Activated naive CD4-positive, alpha-beta T cell (primary cell): ENCODE data around the gene NUP214.
"Not testable (repeated sequence)": the region's sequence is repeated elsewhere in the genome, so short reads cannot be mapped to it uniquely, and the experiment has no call there.

ENCODE experiments used
- DNase-seq, 4 experiments: peaks; one replicate each; lab custom pipeline; 2025; lab: John Stamatoyannopoulos, UW

Gene NUP214

DNA sequence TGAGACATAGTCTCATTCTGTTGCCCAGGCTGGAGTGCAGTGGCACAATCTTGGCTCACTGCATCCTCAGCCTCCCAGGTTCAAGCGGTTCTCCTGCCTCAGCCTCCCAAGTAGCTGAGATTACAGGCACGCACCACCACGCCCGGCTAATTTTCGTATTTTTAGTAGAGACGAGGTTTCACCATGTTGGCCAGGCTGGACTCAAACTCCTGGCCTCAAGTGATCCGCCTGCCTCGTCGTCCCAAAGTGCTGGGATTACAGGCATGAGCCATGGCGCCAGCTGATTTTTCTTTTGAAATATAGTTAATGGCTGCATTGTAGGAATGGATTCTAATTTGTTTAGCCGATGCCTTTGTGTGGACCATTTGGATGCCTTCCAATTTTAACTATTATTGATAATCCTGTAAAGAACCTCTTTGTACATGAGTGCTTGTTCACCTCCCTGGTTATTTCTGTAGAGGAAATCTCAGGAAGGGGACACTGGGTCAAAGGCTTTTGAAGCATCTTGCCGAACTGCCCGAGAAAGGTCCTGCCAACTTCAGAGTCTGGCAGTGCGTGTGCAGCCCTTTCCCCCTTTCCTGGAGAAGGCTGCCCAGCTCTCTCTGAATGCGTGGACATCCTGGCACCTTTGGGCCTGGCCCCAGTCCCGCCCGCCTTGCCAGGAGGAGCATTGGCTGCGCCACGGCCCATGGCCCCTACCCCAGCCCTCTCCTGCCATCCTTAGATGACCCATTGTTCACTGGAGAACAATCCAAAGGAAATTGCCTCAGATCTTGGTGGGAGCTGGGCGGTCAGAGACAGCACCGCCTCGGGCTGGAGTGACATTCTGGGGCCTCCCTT lies 8.9 kb upstream of the NUP214 start:
- DNase-seq, result no peak

DNA sequence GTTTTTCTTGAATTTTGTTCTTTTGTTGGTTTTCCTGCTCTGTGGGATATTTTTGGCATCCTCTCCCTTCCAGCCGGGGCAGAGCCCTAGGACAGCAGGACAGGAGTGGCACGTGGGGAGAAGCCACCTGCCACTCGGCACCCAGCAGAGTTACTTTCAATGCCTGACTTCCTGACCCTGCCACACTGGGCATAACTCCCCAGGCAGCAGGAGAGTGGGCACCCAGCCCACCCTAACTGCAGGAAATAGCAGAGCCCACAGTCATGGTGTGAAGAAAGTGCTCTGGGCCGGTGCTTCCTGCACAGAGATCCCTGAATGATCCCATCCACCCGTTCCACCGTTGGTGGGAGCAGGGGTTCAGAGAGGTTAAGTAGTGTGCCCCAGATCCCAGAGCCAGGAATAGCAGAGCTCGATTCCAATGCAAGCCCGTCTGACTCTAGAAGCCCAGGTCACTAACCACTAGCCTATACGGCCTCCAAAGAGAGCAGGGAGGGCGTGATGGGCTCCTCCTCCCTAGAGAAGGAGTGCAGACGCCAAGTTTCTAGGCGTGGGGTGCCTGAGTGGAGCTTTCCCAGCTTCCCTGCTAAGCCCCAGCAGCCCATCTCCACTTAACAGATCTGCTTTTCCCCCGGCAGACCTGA lies 8.1 kb upstream of the NUP214 start:
- no peak for DNase-seq

DNA sequence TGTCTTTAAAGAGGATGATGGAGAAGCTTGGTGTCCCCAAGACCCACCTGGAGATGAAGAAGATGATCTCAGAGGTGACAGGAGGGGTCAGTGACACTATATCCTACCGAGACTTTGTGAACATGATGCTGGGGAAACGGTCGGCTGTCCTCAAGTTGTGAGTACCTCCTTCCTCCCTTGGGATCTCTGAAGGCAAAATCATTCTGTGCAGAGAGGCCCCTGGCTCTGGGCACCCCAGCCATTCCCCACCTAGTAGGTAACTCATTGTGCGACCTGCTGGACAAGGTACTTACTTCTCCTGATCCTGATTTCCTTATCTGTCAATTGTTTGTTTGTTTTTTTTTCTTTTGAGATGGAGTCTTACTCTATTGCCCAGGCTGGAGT lies 7.6 kb upstream of the NUP214 start:
- no peak for DNase-seq

DNA sequence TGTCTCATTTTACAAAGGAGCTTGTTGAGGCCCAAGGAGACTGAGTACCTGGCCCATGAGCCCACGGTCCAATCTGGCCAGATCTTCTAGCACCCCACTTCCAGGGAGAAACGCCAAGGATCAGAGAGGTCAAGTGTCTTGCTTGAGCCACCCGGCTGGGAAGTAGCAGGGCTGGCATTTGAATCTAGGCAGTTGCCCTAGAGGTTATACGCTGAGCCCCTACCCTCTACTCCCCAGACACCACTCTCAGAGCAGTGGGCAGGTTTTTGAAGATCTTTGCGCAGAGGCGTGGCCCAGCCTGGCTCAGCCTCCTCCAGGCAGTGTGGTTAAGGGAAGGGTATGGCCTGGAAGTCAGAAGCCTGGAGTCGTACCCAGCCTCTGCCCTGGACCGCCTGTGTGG lies 5.8 kb upstream of the NUP214 start:
- no peak for DNase-seq

DNA sequence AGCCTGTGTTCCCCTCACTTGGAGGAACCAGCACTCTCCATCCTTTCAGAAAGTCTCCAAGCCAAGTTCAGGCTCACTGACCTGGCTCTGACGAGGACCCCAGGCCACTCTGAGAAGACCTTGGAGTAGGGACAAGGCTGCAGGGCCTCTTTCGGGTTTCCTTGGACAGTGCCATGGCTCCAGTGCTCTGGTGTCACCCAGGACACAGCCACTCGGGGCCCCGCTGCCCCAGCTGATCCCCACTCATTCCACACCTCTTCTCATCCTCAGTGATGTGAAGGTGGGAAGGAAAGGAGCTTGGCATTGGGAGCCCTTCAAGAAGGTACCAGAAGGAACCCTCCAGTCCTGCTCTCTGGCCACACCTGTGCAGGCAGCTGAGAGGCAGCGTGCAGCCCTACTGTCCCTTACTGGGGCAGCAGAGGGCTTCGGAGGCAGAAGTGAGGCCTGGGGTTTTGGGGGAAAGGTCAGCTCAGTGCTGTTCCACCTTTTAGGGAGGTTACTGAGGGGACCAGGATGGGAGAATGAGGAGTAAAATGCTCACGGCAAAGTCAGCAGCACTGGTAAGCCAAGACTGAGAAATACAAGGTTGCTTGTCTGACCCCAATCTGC lies 4.7 kb upstream of the NUP214 start:
- no peak for DNase-seq

DNA sequence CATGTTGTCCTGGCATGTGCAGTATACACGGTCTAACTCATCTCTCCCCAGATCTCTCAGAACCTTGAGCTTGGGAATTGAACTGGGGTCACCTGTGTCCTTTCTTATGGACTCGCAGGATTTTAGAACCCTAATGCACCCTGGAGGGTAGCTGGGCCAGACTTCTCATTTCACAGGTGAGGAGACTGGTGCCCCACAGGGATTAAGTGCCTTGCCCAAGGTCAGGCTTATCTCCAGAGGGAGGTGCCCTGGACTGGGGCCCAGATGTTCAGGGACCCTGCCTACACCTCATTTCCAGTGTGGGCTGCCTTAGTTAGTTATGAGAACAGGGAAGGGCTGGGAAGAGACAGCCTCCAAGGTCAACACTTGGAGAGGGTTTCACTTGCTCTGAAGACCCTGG lies 4.0 kb upstream of the NUP214 start:
- DNase-seq, result no peak

DNA sequence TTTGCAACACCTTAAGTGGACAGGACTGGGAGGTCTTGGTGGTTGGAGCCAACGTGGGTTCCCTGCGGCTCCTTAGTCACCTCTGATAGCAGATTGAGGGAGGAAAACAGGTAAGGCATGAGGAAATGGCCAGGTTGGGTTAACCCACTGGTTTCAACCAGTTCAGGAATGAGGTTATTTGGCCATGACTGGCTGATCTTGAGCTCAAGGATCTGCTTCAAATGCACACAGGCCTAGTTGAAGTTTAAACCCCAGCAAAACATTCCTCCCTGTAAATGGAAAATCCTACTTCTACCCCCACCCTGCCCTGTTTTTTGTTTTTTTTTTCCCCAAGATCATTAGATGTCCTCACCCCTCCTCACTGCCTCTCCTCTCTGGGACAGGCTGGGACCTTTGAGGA lies 3.2 kb upstream of the NUP214 start:
- DNase-seq, result no peak

DNA sequence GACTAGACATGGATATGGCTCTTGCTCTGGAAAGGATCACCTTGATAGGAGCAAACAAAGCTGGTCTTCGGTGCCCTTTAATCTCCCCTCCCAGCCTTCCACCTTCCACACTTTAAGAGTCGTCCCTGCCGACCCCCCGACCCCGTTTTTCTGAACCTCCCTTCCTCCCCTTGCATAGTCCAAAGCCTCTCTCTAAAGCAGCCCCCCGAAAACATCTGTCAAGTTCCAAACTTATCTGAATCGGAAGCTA lies 423 bp upstream of the NUP214 start:
- no peak for DNase-seq

DNA sequence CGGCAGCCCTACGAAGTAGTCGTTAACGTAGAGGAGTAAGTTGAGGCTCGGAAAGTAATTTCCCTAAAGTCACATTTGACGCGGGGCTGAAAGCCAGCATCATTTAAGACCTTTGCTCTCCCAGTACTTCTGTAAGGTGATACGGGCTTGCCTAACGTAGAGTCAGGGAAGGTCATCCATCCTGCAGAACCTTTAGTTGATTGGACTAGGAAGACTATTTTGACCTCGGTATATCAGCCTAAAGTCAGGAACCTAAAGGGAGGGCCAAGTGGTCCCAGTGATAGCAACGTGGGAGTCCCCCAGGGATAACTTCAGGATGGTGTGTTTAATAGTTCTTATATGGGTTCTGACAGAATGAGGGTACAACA lies 657 bp downstream of the NUP214 start:
- no peak for DNase-seq

DNA sequence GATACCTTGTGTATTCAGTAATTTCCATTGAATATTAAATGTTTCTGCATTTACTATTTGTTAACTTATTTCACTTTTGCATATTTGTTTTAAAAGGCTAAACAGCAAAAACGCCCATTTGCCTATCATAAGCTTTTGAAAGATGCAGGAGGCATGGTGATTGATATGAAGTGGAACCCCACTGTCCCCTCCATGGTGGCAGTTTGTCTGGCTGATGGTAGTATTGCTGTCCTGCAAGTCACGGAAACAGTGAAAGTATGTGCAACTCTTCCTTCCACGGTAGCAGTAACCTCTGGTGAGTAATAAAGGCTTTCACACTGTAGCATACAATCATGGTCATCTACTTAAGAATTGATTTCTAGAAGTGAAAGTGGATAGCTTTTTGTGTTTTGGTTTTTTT lies 3.8 kb downstream of the NUP214 start:
- no peak for DNase-seq

DNA sequence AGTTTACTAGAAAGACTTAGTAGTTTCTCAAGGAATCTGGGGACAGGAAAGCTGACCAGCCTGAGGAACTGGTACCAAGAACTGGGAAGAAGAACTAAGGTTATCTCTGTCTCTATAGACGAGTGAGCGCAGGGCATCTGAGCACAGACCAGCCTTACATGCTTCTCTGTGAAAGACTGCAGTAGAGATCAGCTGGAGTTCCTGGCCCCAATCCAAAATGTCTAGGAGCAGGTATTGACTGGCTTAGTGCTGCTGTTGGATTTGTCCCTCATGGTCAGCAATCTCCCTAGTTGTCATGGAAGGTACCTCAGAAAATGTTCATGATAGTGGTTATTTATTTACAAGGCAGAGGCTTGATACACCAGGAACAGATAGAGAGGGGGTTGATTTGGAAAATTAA lies 13.3 kb downstream of the NUP214 start:
- no peak for DNase-seq

DNA sequence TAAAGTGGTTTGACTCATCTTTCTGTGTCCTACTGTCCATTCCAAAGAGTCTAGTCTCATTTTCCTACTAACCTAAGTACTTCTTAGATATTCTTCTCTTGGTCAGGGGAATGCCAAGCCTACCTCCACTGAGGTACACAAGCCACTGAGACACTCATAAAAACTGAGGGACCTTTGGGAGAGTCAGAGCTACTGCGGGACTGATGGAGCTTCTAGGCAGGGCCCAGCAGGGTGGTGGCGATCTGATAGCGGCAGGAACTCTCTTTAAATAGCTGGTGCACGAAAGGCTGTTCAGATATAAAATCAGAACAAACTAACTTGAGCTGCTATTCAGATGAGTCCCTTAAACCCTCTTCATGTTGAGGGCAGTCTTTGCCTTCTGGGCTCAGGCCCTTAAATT lies 14.7 kb downstream of the NUP214 start:
- DNase-seq, result no peak

DNA sequence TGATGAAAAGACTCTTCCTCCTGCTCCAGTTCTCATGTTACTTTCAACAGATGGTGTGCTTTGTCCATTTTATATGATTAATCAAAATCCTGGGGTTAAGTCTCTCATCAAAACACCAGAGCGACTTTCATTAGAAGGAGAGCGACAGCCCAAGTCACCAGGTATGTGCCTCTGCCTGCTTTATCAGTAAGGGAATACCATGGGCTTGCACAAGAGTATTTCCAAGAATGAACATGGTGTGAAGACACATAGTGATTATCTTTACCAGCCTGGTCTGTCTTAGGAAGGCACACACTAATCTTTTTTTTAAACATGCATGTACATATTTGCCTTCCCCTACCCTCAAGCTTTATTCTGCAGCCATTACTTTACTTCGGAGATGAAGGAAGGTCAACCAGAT lies 15.2 kb downstream of the NUP214 start:
- DNase-seq, result no peak

DNA sequence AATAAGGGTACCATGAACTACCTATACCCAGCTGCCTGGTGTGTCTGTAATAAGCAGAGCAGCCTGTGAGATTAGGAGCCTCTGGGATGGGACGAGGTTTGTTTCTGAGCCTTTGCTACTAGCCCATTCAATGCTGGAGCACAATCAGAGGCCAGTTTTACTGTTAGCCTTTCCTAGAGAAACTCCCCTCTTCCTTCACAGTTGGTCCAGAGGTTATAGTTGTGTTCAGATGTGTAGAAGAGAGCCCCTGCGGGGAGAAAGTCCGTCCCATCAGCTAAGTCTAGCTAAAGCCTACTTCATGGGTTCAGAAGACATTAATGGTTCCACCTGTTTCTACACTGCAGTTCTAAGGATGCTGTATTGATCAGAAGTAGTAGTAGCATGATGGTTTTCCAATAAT lies 16.8 kb downstream of the NUP214 start:
- no peak for DNase-seq

DNA sequence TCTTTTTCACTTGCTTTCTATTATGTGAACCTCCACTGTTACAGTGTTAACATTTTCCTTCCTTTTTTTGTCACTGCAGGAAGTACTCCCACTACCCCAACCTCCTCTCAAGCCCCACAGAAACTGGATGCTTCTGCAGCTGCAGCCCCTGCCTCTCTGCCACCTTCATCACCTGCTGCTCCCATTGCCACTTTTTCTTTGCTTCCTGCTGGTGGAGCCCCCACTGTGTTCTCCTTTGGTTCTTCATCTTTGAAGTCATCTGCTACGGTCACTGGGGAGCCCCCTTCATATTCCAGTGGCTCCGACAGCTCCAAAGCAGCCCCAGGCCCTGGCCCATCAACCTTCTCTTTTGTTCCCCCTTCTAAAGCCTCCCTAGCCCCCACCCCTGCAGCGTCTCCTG lies 18.8 kb downstream of the NUP214 start:
- DNase-seq, result no peak

DNA sequence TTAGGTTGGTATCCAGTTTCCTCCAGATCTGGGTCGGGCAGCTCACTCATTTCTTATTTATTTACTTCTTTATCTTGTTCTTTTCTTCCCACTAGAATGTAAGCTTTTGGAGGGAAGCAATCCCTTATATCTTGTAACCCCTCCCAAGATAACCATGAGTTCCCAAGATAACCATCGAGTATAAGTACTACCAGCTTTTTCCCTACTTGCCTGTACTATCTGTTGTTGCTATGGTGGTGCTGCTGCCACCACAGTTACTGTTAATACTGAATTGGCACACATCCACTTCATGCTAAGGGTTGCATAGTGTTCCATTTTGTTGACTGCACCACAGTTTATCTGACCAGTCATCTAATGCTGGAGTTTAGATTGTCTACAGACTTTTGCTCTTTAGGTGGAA lies 19.9 kb downstream of the NUP214 start:
- DNase-seq, result no peak

DNA sequence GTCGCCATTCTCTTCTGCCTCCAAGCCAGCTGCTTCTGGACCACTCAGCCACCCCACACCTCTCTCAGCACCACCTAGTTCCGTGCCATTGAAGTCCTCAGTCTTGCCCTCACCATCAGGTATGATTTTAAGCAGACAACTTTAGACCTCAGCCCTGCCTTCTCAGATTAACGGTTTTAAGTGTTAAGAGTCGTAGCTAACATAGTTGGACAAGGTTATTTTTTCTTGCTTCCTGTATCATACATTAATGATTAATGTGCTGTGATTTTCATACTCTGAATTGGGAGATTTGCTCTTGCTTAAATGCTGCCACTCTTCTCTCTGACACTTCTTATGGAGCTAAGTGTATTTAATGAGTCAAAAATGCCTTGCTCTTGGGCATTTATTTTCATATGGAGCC lies 20.8 kb downstream of the NUP214 start:
- no peak for DNase-seq

DNA sequence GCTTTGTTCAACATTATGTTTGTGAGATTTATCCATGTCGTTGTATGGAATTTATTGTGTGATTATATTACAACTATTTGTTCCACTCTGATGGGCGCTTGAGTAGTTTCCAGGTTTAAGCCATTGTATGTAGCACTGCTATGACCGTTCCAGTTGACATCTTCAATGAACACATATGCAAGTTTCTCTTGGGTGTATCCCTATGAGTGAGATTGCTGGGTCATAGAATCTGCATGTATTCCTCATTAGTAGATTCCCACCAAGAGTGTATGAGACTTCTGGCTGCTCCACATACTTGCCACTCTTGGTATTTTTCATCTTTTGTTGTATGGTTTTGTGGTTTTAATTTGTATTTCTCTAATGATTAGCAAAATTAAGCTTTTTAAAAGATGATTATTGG lies 22.9 kb downstream of the NUP214 start:
- DNase-seq, result no peak

DNA sequence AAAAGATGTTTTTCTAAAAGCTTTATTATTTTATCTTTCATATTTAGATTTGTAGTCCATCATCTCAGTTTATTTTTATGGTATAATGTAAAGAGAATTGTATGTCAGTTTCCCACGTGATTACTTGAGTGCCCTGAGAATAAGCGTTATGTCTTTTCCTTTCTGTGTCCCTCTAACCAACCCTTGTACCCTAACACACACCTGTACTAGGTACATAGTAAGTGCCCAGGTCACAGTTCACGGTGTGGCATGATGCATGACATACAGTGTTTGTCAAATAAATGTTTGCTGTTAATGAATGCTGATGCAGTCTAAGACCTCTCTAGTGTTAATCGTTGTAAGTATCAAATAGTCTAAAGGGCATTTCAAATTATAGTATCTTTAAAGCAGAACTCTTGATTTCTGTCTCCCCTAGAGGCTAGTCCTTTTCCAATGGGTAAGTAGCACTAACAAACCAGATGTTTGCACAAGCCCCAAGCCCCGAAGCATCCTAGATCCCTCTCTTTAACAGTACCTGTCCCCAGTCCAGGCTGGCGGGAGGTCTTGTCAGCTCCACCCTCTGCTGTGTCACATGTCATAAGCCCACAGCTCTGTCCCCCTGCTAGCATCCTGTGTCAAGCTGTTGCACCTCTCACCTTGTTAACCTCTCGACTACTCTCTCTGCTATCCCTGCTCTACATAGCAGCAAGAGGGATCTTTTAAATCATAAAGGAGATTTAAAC lies 23.7 kb downstream of the NUP214 start:
- DNase-seq, result no peak

DNA sequence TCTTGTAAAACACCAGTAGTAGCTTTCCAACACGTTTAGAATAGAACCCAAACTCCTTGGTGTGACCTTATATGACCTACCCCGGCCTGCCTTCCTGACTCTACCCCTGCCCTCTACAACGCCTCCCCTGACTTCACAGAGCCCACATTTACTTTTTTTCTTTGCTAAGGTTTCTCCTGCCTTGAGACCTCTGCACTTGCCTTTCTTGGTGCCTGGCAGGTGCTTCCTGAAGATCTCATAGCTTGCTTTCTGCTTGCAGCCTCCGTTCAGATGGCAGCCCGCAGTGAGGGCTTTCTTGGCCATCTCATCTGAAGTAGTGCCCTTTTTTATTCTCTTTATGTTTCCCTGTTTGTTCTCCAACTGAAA lies 24.3 kb downstream of the NUP214 start:
- DNase-seq, result no peak

DNA sequence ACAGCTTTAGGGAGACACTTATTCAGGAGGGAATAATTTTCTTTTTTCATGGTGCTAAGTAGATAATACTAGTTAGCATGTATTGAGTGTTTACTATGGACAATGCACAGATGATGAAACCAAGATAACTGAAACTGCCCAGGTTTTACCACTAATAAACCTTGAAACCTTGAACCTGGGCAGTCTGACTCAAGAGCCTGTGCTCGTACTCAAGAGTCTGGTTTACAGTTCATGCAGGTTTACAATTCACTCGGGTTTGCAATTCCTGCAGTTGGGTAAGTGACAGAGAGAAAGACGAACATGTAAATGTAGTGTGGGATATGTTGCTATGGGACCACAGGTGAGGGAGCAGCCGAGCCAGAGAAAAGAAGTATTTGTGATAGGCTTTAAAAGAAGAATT lies 28.2 kb downstream of the NUP214 start:
- no peak for DNase-seq

DNA sequence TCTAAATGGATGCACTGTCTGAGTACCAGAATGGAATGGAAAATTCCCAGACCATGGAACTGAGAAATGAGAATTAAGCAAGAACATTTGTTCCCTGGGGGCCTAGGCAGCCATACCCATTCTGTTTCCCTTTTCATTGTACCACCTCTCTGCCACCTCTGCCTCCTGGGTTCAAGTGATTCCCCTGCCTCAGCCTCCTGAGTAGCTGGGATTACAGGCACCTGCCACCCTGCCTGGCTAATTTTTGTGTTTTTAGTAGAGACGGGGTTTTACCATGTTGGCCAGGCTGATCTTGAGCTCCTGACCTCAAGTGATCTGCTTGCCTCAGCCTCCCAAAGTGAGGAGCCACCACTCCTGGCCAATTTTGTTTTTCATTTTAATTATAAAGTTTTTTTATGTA lies 33.3 kb downstream of the NUP214 start:
- DNase-seq, result not testable (repeated sequence)

DNA sequence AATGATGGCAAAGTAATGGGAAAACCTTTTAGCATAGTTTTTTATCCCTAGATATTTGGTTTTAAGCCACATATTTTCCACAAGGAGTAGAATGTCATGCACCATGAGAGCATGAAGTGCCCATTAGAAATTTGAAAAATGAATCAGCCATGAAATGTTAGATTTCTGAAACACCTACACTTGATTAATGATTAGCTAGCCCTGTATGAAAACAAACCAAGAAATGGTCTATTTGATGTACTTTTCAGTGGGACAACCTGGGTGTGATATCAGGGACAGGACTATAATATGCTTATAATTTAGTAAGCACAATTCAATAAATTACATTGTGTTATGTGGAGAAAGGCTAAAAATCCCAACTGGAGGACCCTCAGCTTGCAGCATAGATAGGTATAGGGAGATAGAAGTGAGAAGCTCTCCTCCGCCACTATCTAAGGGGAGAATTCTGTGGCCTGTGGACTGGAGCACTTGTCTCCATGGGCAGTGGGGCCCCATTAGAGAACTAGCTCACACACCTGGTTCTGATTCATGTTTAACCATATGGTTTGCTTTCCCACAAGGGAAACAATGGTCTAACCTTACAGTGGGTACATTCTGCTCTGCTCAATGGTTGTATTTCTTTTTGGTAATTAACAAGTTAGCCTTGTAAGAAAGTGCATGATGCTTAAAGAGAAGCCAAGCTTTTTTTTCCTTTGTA lies 35.2 kb downstream of the NUP214 start:
- no peak for DNase-seq
